Ovary (tissue), 9 donors: ENCODE measurements around the gene SH3BP4. TPM values are rescaled to one million over a fixed set of nuclear protein-coding genes. Genes with fewer than 3 reads are reported as not detected.

ENCODE experiments used
- DNase-seq, 5 donors: peaks; one replicate each; pipeline ENCODE4 v3.0.0-alpha.2; 2019 to 2020
- H3K27ac ChIP-seq, 2 donors: fragments of 200-600 bp; one replicate each; pipeline versions ENCODE4 v1.5.1 to v1.8.0; 2019 to 2022
- H3K27me3 ChIP-seq: fragments of 200-600 bp; one replicate; pipeline ENCODE4 v1.8.0; 2022
- H3K36me3 ChIP-seq: fragments of 200-600 bp; sonication (generic); one replicate; pipeline ENCODE4 v1.5.1; 2019
- H3K4me1 ChIP-seq: one replicate; pipeline ENCODE4 v1.8.1; 2013; ENCODE audit warnings: mild to moderate bottlenecking, moderate library complexity; ENCODE audit not compliant: insufficient read depth
- H3K4me3 ChIP-seq: fragments of 200-600 bp; sonication (generic); one replicate; pipeline ENCODE4 v1.5.1; 2017
- H3K9me3 ChIP-seq, 2 donors: fragments of 200-600 bp in 1 of 2; sonication (generic) in 1 of 2; one replicate each; pipeline versions ENCODE4 v1.5.1 to v1.8.1; 2013 to 2019; ENCODE audit warnings: mild to moderate bottlenecking in 1 of 2, moderate library complexity in 1 of 2
- EP300 ChIP-seq: sonication (generic); formaldehyde crosslinking; IDR thresholded peaks from one replicate; pipeline ENCODE4 v1.6.1; 2017; ENCODE audit warnings: antibody characterized with exemption
- POLR2A ChIP-seq: fragments of 450-650 bp; IDR thresholded peaks from one replicate; pipeline ENCODE4 v1.6.1; 2017; ENCODE audit warnings: antibody characterized with exemption, mild to moderate bottlenecking, moderate library complexity
- WGBS, 3 donors: extraction: QIAGEN DNeasy Blood & Tissue Kit in 1 of 3; methylation state at CpG; one replicate each; pipeline versions ENCODE4 v1.1.5 to v1.1.7; 2013 to 2017; 5-methylcytosine and 5-hydroxymethylcytosine counted together
- intact Hi-C, 4 donors: fragments of 100-400 bp; cut with DNase I; formaldehyde crosslinking; loops; one replicate each; pipeline versions ENCODE4 v1.11.0 to v1.15.1; 2022 to 2023
- polyA plus RNA-seq, 2 donors: library from polyadenylated mRNA; stranded (reverse); fragments of 200-250 nt in 1 of 2; fragments of 350-450 nt in 1 of 2; fragmentation: Illumina TruSeq in 1 of 2; extraction: RNeasy Lipid Tissue Mini Kit (QIAGEN cat#74804) in 1 of 2; gene quantifications; one replicate each; pipeline ENCODE4 v1.2.3, GENCODE V29; 2013 to 2014
- total RNA-seq, 7 donors: library from RNA; depleted of rRNA in 2 of 7; stranded (reverse); fragments of >200 nt in 2 of 7; fragmentation: NEBNext Ultra II Directional in 3 of 7; extraction: Animal tissue kit (Norgen Biotek cat#: 25700) in 3 of 7; gene quantifications; one replicate each; pipeline versions ENCODE4 v1.1.0 to v1.2.4, GENCODE V29; 2016 to 2023
- TF ChIP-seq, protein P1 (sequence below), 3 donors: fragments of 450-650 bp in 2 of 3; fragments of 200-600 bp in 1 of 3; IDR thresholded peaks; one replicate each; pipeline versions ENCODE4 v1.5.1 to v1.8.0; 2016 to 2022; ENCODE audit warnings: antibody characterized with exemption in 3 of 3, mild to moderate bottlenecking in 1 of 3
- donor health status: DM: no; HTN: no; CAD: no; lungs with moderate emphysema.
- donor health status: DM: no; HTN: no; CAD: no.
- donor health status: Bipolar disorder and iron deficiency.
- donor health status: DM: yes; HTN: yes; CAD: no.
- donor health status: DM: no; HTN: no; CAD: no.
- donor health status: DM: yes; HTN: yes; CAD: no.

Gene SH3BP4
- total and polyA plus RNA-seq, 9 donors: 20.3 to 44.9 (median 36.9) TPM

DNA sequence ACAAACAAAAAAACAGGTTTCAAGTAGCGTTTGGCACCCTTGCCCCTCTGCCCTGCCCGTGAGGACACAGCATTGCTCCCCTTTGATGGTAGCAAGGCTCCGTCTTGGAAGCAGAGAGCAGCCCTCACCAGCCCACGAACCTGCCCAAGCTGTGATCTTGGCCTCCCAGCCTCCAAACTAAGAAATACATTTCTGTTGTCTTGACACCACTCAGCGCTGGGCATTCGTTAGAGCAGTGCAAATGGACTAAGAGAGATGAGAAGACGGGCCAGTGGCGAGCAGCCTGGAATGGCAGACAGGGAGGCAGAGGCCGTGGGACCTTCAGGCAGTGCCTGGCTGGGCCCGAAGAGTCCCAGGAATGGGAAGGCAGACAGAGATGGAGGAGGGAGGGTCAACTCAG lies 109.8 kb downstream of the SH3BP4 start:
- no peak for DNase-seq
- no peaks in the 10 kb centered on the region for H3K4me1 ChIP-seq
- H3K27ac ChIP-seq: no peak overlapping the region
- no peaks in the 10 kb centered on the region for H3K27me3 ChIP-seq
- no peaks in the 10 kb centered on the region for H3K36me3 ChIP-seq
- WGBS, 3 donors: 91 to 93% (median 92%) methylated on average over 10 of the region's 10 CpGs
- no peaks in the 10 kb centered on the region for H3K9me3 ChIP-seq
- TF ChIP-seq, protein P1, sequence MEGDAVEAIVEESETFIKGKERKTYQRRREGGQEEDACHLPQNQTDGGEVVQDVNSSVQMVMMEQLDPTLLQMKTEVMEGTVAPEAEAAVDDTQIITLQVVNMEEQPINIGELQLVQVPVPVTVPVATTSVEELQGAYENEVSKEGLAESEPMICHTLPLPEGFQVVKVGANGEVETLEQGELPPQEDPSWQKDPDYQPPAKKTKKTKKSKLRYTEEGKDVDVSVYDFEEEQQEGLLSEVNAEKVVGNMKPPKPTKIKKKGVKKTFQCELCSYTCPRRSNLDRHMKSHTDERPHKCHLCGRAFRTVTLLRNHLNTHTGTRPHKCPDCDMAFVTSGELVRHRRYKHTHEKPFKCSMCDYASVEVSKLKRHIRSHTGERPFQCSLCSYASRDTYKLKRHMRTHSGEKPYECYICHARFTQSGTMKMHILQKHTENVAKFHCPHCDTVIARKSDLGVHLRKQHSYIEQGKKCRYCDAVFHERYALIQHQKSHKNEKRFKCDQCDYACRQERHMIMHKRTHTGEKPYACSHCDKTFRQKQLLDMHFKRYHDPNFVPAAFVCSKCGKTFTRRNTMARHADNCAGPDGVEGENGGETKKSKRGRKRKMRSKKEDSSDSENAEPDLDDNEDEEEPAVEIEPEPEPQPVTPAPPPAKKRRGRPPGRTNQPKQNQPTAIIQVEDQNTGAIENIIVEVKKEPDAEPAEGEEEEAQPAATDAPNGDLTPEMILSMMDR (IDR thresholded peaks at IDR 0.05): no peak
- no peak for TF ChIP-seq EP300
- no peak for TF ChIP-seq POLR2A
- intact Hi-C loops: no loop called here
- no peak overlapping the region for H3K4me3 ChIP-seq

DNA sequence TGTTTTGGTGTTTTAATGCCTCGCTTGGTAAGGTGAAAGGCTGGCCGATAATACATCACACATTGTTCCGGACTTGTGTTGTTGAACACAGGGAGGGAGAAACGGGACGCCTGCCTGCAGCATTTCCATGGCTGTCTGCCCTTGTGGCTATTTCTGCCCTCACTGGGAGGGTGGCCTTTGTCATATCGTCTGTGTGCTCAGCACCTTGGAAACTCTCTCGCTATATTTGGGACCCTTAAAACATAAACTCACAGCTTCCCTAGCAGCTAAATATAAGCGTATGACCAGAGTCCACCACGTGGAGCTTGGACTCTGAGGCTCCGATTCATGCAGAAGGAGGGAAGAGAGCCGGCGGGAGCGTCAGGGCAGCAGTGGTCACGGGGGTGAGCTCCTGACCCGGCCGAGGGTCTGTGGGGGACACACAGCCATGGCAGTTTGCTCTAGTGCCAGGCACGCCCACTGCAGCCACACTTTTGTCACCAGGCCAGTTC lies 111.7 kb downstream of the SH3BP4 start:
- TF ChIP-seq POLR2A: no peak
- TF ChIP-seq, protein P1 (IDR thresholded peaks at IDR 0.05): no peak
- TF ChIP-seq EP300: no peak
- WGBS, 3 donors: 62 to 69% (median 63%) methylated on average over 17 of the region's 17 CpGs
- Histone ChIP-seq H3K27me3 (no peaks in the 10 kb centered on the region), H3K27ac (no peak overlapping the region), H3K4me1 (peaks cover 2% of the 10 kb centered on the region), H3K36me3 (no peaks in the 10 kb centered on the region), H3K9me3 (no peaks in the 10 kb centered on the region), H3K4me3 (no peak overlapping the region)
- intact Hi-C loops: no loop called here
- no peak for DNase-seq

DNA sequence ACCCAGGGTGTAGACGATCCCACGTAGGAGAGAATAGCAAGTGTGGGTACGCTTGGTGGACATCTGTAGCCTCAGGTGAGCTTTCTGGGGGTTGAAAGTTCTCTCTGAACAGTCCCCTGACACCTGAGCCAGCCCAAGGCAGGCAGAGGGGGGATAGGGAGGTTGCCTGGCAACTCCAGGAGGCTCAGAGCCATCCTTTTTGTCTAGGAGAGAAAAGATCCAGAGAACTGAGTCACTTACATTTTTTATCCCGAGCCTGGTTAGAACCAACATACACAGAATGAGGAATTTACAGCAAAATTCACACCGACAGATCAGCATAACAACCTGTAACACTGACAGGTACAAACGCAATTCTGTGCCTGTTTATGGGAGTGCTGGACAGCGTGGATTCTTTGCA lies 113.2 kb downstream of the SH3BP4 start:
- Histone ChIP-seq H3K27me3 (no peaks in the 10 kb centered on the region), H3K9me3 (no peaks in the 10 kb centered on the region), H3K4me1 (peaks cover 2% of the 10 kb centered on the region), H3K4me3 (no peak overlapping the region), H3K27ac (no peak overlapping the region), H3K36me3 (no peaks in the 10 kb centered on the region)
- TF ChIP-seq POLR2A (no peak), EP300 (no peak)
- TF ChIP-seq, protein P1 (IDR thresholded peaks at IDR 0.05): no peak
- intact Hi-C loops: no loop called here
- 72 to 79% (median 74%) methylated on average over 7 of the region's 7 CpGs for WGBS, 3 donors
- no peak for DNase-seq

- no peak overlapping the region for H3K27ac ChIP-seq
- H3K9me3 ChIP-seq: no peaks in the 10 kb centered on the region
- no peaks in the 10 kb centered on the region for H3K27me3 ChIP-seq
- no peak overlapping the region for H3K4me3 ChIP-seq
- no peak for TF ChIP-seq EP300
- TF ChIP-seq, protein P1 (IDR thresholded peaks at IDR 0.05): no peak
- no peak for TF ChIP-seq POLR2A
- intact Hi-C loops: no loop called here
- H3K4me1 ChIP-seq: peaks cover 2% of the 10 kb centered on the region
- DNase-seq: no peak
- H3K36me3 ChIP-seq: no peaks in the 10 kb centered on the region
- 13 to 32% (median 16%) methylated on average over 4 of the region's 4 CpGs for WGBS, 3 donors
Measured at GRCh38 chr2:235066490-235066889, 114.7 kb downstream of the SH3BP4 start.
